ENCODE data around the gene USP3. TPM values are rescaled to one million over a fixed set of nuclear protein-coding genes. Genes with fewer than 3 reads are reported as not detected.
"Not testable (repeated sequence)": the region's sequence is repeated elsewhere in the genome, so short reads cannot be mapped to it uniquely, and the experiment has no call there.

USP3 gene
- total and polyA plus RNA-seq, 11 donors = 7.1 to 30.8 (median 18.4) TPM

DNA sequence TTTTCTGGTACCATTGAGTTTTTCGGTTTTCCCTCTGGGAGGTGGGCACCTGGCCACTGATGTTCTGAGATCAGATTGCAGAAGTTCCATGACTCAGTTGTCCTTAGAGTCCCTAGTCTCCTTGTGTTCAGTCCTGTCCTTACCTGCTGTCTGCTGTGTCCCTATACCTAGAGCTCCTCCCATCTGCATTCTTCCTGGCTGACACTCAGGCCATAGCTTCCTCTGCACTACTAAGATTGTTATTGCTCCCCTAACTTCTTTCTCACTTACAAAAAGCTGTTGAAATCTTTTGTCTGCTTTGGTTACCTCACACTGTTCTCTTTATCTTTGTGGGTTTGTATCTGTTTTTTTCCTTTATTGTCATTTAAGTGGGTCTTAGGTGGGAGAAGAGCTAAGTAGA, 13.2 kb downstream of the USP3 start:
- ATAC-seq = peak in 1 of 4 donors; percentile 53
- TF ChIP-seq, protein P1, sequence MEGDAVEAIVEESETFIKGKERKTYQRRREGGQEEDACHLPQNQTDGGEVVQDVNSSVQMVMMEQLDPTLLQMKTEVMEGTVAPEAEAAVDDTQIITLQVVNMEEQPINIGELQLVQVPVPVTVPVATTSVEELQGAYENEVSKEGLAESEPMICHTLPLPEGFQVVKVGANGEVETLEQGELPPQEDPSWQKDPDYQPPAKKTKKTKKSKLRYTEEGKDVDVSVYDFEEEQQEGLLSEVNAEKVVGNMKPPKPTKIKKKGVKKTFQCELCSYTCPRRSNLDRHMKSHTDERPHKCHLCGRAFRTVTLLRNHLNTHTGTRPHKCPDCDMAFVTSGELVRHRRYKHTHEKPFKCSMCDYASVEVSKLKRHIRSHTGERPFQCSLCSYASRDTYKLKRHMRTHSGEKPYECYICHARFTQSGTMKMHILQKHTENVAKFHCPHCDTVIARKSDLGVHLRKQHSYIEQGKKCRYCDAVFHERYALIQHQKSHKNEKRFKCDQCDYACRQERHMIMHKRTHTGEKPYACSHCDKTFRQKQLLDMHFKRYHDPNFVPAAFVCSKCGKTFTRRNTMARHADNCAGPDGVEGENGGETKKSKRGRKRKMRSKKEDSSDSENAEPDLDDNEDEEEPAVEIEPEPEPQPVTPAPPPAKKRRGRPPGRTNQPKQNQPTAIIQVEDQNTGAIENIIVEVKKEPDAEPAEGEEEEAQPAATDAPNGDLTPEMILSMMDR (IDR thresholded peaks at IDR 0.05) = no peak
- TF ChIP-seq POLR2A (IDR thresholded peaks at IDR 0.05) = no peak

DNA sequence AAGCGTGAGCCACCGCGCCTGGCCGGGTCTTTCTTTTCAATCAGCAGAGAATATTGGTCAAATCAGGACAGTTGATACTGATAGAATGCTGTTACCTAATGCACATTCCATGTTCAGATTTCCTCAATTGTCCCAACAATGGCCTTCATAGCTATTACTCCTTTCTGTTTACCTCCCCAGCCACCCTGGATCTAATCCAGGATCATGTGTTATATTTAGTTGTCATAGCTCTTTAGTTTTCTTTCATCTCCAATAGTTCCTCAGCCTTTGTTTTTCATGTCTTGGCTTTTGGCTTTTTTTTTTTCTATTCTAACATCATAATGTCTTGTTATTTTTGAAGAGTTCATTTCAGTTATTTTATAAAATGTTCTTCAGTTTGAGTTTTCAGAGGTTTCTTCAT, 14.6 kb downstream of the USP3 start:
- 95 to 100% (median 98%) methylated on average over 4 of the region's 4 CpGs for WGBS, 4 donors
- Histone ChIP-seq H3K4me3 (no peak overlapping the region), H3K36me3 (no peaks in the 10 kb centered on the region), H3K27ac (no peak overlapping the region), H3K9me3 (no peaks in the 10 kb centered on the region), H3K27me3 (no peaks in the 10 kb centered on the region), H3K4me1 (peaks cover 0 to 89% (median 63%) of the 10 kb centered on the region in 12 donors)
- TF ChIP-seq, protein P1 (IDR thresholded peaks at IDR 0.05) = no peak
- no peak for TF ChIP-seq POLR2A (IDR thresholded peaks at IDR 0.05)
- no peak for DNase-seq
- no peak for ATAC-seq
- intact Hi-C loops (cut with DNase I) = no loop called here

More for the DNA sequence above, 13.2 kb downstream of the USP3 start:
- no peak overlapping the region for H3K4me3 ChIP-seq
- intact Hi-C loops (cut with DNase I) = no loop called here
- no peaks in the 10 kb centered on the region for H3K27me3 ChIP-seq
- H3K27ac ChIP-seq = no peak overlapping the region
- H3K9me3 ChIP-seq = no peaks in the 10 kb centered on the region
- no peaks in the 10 kb centered on the region for H3K36me3 ChIP-seq
- WGBS, 4 donors = 82 to 94% (median 89%) methylated on average over 1 of the region's 1 CpG
- peaks cover 0 to 88% (median 54%) of the 10 kb centered on the region in 12 donors for H3K4me1 ChIP-seq
- no peak for DNase-seq

DNA sequence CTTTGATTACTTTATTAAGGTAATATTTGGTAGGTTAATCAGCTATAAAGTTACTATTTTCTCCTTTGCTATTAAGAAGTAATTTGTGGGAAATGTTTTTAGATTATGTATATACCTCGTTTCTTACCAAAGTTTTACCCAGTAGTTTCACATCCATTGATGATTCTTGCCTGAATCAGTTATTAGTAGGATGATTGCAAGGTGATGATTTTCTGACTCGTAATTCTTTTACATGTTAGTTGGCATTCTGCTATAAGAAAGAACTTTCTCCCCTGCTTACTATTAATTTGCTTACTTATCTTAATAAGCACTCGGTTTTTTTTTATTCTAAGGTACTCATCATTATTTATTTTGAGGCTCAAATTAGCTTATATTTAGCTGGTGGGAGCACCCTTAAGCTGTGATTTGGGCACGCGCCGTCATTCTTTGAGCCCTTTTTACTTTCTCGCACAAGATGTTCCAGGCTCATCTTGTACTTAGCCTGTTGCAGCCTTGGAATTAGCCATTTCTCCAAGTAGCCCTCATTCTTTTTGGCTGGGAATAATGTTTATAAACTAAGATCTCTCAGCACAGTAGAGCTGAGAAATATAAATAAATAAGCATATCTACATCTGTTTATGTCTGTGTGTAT, 15.3 kb downstream of the USP3 start:
- peaks cover 0 to 89% (median 66%) of the 10 kb centered on the region in 12 donors for H3K4me1 ChIP-seq
- no peak overlapping the region for H3K27ac ChIP-seq
- no peak overlapping the region for H3K4me3 ChIP-seq
- no peaks in the 10 kb centered on the region for H3K9me3 ChIP-seq
- ATAC-seq (no peak), DNase-seq (no peak)
- intact Hi-C loops (cut with DNase I) = loop anchor here in 1 of 10 donors (5.0 kb wide), 1 partner anchor 53 kb away; no protein-coding TSS in a partner anchor
- H3K36me3 ChIP-seq = no peaks in the 10 kb centered on the region
- H3K27me3 ChIP-seq = no peaks in the 10 kb centered on the region
- TF ChIP-seq, protein P1 (IDR thresholded peaks at IDR 0.05) = no peak
- no peak for TF ChIP-seq POLR2A (IDR thresholded peaks at IDR 0.05)
- WGBS, 4 donors = 90 to 94% (median 92%) methylated on average over 7 of the region's 7 CpGs

DNA sequence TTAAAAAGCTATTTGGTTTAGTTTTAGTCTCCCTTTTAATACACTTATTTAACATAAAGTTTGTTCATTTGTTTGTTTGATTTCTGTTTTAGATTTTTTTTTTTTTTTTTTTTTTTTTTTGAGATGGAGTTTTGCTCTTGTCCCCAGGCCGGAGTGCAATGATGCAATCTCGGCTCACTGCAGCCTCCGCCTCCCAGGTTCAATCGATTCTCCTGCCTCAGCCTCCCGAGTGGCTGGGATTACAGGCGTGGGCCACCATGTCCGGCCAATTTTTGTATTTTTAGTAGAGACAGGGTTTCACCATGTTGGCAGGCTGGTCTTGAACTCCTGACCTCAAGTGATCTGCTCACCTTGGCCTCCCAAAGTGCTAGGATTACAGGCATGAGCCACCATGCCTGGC, 16.1 kb downstream of the USP3 start:
- DNase-seq, H3K9me3 ChIP-seq, H3K4me3 ChIP-seq, H3K27me3 ChIP-seq, H3K36me3 ChIP-seq, ATAC-seq, H3K27ac ChIP-seq: not testable (repeated sequence)
- H3K4me1 ChIP-seq = peaks cover 0 to 89% (median 62%) of the 10 kb centered on the region in 12 donors
- WGBS, 4 donors = 91 to 96% (median 95%) methylated on average over 7 of the region's 7 CpGs
- intact Hi-C loops (cut with DNase I) = loop anchor here in 1 of 10 donors (5.0 kb wide), 1 partner anchor 52 kb away; no protein-coding TSS in a partner anchor

Data from heart left ventricle (tissue), 16 donors.